K562 (cell line): Measurements from ENCODE around the gene POFUT2. TPM values are rescaled to one million over a fixed set of nuclear protein-coding genes. Genes with fewer than 3 reads are reported as not detected.
A peak's percentile ranks its signal among the peaks of the same experiment; 100 is the strongest.

Experiments used
- CEBPB ChIP-seq: fragments of 450-650 bp; IDR thresholded peaks from 2 replicates; pipeline ENCODE4 v1.6.1; 2016; ENCODE audit warnings: missing genetic modification characterization, missing compliant biosample characterization
- GTF2E2 ChIP-seq: fragments of 200-800 bp; sonication (Bioruptor generic); IDR thresholded peaks from 2 replicates; pipeline ENCODE4 v1.6.1; 2016; ENCODE audit warnings: missing genetic modification characterization, missing compliant biosample characterization
- HNRNPL ChIP-seq: fragments of 200-400 bp; formaldehyde crosslinking; IDR thresholded peaks from 2 replicates; pipeline ENCODE4 v1.6.1; 2017; ENCODE audit warnings: low read depth, mild to moderate bottlenecking, low read length
- KAT7 ChIP-seq: sonication (generic); formaldehyde crosslinking; IDR thresholded peaks from 2 replicates; pipeline ENCODE4 v1.8.0; 2022; ENCODE audit warnings: missing genetic modification reagents, mild to moderate bottlenecking, borderline replicate concordance
- NR3C1 ChIP-seq: sonication (generic); formaldehyde crosslinking; IDR thresholded peaks from 2 replicates; pipeline ENCODE4 v1.8.1; 2022; ENCODE audit warnings: missing genetic modification reagents
- RCOR1 ChIP-seq, 2 experiments: IDR thresholded peaks; 2 replicates each; pipeline ENCODE4 v1.6.1; 2012; ENCODE audit warnings: low read depth in 2 of 2, low read length in 2 of 2, borderline replicate concordance in 1 of 2, improper control_type of control experiment in 1 of 2
- TAL1 ChIP-seq: fragments of 450-650 bp; IDR thresholded peaks from 2 replicates; pipeline ENCODE4 v1.6.1; 2016; ENCODE audit warnings: mild to moderate bottlenecking
- TCFL5 ChIP-seq: fragments of 250-450 bp; sonication (Bioruptor Pico); conservative IDR thresholded peaks from 2 replicates; pipeline ENCODE4 v1.6.1; 2021; ENCODE audit warnings: mild to moderate bottlenecking, moderate library complexity, matching md5 sums
- polyA plus RNA-seq, 8 experiments: library from polyadenylated mRNA; depleted of rRNA in 4 of 8; stranded (reverse) in 5 of 8; unstranded in 3 of 8; fragments of >200 nt; fragmentation: Nextera tagmentation in 2 of 8; fragmentation: Illumina TruSeq in 1 of 8; extraction: Ambion mirVana in 2 of 8; extraction: Trizol in 1 of 8; gene quantifications; 2 replicates each; pipeline versions ENCODE4 v1.2.1 to v1.2.3, GENCODE V29; 2011 to 2014; ENCODE audit warnings: inconsistent platforms in 1 of 8, missing spikeins in 1 of 8
- total RNA-seq, 7 experiments: library from RNA; depleted of rRNA in 6 of 7; stranded (reverse); fragments of >200 nt in 6 of 7; fragmentation: Illumina TruSeq in 2 of 7; extraction: Trizol in 2 of 7; gene quantifications; 2 replicates each; pipeline versions ENCODE4 v1.2.1 to v1.2.3, GENCODE V29; 2011 to 2021; ENCODE audit warnings: low replicate concordance in 1 of 7
- TF ChIP-seq, protein P1 (sequence below): fragments of 250-450 bp; sonication (Bioruptor Pico); IDR thresholded peaks from 2 replicates; pipeline ENCODE4 v1.4.0; 2020
- TF ChIP-seq, protein P2 (sequence below): fragments of 450-650 bp; IDR thresholded peaks from 2 replicates; pipeline ENCODE4 v1.6.1; 2016; ENCODE audit warnings: mild to moderate bottlenecking, moderate library complexity

POFUT2 gene
- total and polyA plus RNA-seq, 9 of the 15 experiments (the other 6 are each of a cell fraction or from before 2014, with no cell fraction given), result 1.1 to 24.2 (median 11.0) TPM

DNA sequence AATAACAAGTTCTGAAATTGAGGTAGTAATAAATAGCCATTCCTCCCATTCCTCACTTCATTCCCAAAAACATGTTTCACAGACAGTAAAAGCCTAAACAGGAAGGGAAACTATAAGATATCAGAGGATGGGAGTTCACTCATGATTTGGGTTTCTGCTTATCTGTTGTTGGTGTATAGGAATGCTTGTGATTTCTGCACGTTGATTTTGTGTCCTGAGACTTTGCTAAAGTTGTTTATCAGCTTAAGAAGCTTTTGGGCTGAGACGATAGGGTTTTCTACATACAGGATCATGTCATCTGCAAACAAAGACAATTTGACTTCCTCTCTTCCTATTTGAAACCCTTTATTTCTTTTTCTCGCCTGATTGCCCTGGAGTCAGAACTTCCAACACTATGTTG, 26.0 kb upstream of the POFUT2 start (continued):
- TF ChIP-seq, protein P1, sequence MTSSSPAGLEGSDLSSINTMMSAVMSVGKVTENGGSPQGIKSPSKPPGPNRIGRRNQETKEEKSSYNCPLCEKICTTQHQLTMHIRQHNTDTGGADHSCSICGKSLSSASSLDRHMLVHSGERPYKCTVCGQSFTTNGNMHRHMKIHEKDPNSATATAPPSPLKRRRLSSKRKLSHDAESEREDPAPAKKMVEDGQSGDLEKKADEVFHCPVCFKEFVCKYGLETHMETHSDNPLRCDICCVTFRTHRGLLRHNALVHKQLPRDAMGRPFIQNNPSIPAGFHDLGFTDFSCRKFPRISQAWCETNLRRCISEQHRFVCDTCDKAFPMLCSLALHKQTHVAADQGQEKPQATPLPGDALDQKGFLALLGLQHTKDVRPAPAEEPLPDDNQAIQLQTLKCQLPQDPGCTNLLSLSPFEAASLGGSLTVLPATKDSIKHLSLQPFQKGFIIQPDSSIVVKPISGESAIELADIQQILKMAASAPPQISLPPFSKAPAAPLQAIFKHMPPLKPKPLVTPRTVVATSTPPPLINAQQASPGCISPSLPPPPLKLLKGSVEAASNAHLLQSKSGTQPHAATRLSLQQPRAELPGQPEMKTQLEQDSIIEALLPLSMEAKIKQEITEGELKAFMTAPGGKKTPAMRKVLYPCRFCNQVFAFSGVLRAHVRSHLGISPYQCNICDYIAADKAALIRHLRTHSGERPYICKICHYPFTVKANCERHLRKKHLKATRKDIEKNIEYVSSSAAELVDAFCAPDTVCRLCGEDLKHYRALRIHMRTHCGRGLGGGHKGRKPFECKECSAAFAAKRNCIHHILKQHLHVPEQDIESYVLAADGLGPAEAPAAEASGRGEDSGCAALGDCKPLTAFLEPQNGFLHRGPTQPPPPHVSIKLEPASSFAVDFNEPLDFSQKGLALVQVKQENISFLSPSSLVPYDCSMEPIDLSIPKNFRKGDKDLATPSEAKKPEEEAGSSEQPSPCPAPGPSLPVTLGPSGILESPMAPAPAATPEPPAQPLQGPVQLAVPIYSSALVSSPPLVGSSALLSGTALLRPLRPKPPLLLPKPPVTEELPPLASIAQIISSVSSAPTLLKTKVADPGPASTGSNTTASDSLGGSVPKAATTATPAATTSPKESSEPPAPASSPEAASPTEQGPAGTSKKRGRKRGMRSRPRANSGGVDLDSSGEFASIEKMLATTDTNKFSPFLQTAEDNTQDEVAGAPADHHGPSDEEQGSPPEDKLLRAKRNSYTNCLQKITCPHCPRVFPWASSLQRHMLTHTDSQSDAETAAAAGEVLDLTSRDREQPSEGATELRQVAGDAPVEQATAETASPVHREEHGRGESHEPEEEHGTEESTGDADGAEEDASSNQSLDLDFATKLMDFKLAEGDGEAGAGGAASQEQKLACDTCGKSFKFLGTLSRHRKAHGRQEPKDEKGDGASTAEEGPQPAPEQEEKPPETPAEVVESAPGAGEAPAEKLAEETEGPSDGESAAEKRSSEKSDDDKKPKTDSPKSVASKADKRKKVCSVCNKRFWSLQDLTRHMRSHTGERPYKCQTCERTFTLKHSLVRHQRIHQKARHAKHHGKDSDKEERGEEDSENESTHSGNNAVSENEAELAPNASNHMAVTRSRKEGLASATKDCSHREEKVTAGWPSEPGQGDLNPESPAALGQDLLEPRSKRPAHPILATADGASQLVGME (CRISPR knock-in tag), result no peak
- TF ChIP-seq RCOR1 (IDR thresholded peaks at IDR 0.05; ENCODE audit: borderline replicate concordance in 1 of 2, low read depth in 2 of 2, low read length in 2 of 2) (peak in 1 of 2 experiments; percentile 86; a peak in 3 of 4 replicates), HNRNPL (no peak), TCFL5 (CRISPR knock-in tag) (no peak), GTF2E2 (no peak), TAL1 (peak; percentile 43; the same call in 1 of the 2 replicates), KAT7 (CRISPR knock-in tag) (no peak), NR3C1 (no peak), CEBPB (tag) (no peak)
- TF ChIP-seq, protein P2, sequence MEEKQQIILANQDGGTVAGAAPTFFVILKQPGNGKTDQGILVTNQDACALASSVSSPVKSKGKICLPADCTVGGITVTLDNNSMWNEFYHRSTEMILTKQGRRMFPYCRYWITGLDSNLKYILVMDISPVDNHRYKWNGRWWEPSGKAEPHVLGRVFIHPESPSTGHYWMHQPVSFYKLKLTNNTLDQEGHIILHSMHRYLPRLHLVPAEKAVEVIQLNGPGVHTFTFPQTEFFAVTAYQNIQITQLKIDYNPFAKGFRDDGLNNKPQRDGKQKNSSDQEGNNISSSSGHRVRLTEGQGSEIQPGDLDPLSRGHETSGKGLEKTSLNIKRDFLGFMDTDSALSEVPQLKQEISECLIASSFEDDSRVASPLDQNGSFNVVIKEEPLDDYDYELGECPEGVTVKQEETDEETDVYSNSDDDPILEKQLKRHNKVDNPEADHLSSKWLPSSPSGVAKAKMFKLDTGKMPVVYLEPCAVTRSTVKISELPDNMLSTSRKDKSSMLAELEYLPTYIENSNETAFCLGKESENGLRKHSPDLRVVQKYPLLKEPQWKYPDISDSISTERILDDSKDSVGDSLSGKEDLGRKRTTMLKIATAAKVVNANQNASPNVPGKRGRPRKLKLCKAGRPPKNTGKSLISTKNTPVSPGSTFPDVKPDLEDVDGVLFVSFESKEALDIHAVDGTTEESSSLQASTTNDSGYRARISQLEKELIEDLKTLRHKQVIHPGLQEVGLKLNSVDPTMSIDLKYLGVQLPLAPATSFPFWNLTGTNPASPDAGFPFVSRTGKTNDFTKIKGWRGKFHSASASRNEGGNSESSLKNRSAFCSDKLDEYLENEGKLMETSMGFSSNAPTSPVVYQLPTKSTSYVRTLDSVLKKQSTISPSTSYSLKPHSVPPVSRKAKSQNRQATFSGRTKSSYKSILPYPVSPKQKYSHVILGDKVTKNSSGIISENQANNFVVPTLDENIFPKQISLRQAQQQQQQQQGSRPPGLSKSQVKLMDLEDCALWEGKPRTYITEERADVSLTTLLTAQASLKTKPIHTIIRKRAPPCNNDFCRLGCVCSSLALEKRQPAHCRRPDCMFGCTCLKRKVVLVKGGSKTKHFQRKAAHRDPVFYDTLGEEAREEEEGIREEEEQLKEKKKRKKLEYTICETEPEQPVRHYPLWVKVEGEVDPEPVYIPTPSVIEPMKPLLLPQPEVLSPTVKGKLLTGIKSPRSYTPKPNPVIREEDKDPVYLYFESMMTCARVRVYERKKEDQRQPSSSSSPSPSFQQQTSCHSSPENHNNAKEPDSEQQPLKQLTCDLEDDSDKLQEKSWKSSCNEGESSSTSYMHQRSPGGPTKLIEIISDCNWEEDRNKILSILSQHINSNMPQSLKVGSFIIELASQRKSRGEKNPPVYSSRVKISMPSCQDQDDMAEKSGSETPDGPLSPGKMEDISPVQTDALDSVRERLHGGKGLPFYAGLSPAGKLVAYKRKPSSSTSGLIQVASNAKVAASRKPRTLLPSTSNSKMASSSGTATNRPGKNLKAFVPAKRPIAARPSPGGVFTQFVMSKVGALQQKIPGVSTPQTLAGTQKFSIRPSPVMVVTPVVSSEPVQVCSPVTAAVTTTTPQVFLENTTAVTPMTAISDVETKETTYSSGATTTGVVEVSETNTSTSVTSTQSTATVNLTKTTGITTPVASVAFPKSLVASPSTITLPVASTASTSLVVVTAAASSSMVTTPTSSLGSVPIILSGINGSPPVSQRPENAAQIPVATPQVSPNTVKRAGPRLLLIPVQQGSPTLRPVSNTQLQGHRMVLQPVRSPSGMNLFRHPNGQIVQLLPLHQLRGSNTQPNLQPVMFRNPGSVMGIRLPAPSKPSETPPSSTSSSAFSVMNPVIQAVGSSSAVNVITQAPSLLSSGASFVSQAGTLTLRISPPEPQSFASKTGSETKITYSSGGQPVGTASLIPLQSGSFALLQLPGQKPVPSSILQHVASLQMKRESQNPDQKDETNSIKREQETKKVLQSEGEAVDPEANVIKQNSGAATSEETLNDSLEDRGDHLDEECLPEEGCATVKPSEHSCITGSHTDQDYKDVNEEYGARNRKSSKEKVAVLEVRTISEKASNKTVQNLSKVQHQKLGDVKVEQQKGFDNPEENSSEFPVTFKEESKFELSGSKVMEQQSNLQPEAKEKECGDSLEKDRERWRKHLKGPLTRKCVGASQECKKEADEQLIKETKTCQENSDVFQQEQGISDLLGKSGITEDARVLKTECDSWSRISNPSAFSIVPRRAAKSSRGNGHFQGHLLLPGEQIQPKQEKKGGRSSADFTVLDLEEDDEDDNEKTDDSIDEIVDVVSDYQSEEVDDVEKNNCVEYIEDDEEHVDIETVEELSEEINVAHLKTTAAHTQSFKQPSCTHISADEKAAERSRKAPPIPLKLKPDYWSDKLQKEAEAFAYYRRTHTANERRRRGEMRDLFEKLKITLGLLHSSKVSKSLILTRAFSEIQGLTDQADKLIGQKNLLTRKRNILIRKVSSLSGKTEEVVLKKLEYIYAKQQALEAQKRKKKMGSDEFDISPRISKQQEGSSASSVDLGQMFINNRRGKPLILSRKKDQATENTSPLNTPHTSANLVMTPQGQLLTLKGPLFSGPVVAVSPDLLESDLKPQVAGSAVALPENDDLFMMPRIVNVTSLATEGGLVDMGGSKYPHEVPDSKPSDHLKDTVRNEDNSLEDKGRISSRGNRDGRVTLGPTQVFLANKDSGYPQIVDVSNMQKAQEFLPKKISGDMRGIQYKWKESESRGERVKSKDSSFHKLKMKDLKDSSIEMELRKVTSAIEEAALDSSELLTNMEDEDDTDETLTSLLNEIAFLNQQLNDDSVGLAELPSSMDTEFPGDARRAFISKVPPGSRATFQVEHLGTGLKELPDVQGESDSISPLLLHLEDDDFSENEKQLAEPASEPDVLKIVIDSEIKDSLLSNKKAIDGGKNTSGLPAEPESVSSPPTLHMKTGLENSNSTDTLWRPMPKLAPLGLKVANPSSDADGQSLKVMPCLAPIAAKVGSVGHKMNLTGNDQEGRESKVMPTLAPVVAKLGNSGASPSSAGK, result no peak
